ENCODE results near the gene SHH.

DNA sequence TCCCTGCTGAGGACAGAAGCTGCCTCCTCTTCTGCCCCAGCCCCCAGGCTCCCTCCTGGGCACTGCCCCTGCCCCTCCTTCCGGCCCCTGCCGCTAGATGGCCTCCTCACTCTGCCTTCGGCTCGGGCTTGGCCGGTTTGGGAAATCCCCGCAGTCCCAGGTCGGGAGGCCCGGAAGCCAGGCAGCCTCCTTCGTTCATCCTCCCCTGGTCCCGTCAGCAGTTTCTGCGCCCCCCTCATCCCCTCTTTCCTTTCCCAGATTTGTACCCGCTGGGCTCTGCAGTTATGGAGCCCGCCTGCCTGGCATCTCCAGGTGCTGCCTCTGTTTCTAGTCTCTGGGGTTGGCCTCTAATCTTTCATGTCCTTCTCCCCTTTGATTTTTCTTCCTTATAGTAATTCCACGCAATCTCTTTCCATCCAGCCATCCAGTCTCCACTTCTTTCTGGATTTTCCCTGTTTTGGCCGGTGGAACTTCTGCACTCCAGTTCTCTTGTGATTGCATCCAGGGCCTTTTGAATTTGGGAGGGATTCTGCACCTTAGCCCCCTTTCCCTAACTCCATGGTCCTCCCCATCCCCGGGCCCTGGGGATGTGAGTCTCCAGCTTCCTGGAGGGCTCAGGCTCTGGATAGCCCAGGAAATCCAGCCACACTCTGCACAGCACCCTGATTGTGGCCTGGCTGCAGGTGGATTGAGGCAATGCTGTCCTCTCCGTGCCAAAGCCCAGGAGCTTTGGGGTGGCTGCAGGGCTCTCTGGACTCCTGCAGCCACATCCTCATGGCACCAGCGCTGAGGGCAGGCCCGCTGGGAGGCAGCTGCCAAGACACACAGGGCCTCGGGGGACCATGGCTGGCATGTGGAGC is 3.3 kb upstream of the SHH start:
- TF ChIP-seq, protein P1, sequence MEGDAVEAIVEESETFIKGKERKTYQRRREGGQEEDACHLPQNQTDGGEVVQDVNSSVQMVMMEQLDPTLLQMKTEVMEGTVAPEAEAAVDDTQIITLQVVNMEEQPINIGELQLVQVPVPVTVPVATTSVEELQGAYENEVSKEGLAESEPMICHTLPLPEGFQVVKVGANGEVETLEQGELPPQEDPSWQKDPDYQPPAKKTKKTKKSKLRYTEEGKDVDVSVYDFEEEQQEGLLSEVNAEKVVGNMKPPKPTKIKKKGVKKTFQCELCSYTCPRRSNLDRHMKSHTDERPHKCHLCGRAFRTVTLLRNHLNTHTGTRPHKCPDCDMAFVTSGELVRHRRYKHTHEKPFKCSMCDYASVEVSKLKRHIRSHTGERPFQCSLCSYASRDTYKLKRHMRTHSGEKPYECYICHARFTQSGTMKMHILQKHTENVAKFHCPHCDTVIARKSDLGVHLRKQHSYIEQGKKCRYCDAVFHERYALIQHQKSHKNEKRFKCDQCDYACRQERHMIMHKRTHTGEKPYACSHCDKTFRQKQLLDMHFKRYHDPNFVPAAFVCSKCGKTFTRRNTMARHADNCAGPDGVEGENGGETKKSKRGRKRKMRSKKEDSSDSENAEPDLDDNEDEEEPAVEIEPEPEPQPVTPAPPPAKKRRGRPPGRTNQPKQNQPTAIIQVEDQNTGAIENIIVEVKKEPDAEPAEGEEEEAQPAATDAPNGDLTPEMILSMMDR (IDR thresholded peaks at IDR 0.05): peak; percentile 15 to 59 (median 48)
- no peak for TF ChIP-seq POLR2A (IDR thresholded peaks at IDR 0.05)

All from testis (tissue), 2 donors.